Measurements from ENCODE around the gene CACNG7.

GRCh38 chr19:53882391-53883050 lies 26.6 kb upstream of the CACNG7 start:
- no peak for TF ChIP-seq ZNF274 (IDR thresholded peaks at IDR 0.05; ENCODE audit: low read depth, low read length)
- no peak for TF ChIP-seq YY1 (IDR thresholded peaks at IDR 0.05; ENCODE audit: insufficient read depth, insufficient read length)
- TF ChIP-seq SUZ12 (IDR thresholded peaks at IDR 0.05; ENCODE audit: extremely low read depth, insufficient read depth, insufficient read length): no peak

Measured in NT2/D1 (cell line).